ENCODE results near the gene CENPB.
"Not testable (repeated sequence)": the region's sequence is repeated elsewhere in the genome, so short reads cannot be mapped to it uniquely, and the experiment has no call there.

The CENPB gene, protein sequence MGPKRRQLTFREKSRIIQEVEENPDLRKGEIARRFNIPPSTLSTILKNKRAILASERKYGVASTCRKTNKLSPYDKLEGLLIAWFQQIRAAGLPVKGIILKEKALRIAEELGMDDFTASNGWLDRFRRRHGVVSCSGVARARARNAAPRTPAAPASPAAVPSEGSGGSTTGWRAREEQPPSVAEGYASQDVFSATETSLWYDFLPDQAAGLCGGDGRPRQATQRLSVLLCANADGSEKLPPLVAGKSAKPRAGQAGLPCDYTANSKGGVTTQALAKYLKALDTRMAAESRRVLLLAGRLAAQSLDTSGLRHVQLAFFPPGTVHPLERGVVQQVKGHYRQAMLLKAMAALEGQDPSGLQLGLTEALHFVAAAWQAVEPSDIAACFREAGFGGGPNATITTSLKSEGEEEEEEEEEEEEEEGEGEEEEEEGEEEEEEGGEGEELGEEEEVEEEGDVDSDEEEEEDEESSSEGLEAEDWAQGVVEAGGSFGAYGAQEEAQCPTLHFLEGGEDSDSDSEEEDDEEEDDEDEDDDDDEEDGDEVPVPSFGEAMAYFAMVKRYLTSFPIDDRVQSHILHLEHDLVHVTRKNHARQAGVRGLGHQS

DNA sequence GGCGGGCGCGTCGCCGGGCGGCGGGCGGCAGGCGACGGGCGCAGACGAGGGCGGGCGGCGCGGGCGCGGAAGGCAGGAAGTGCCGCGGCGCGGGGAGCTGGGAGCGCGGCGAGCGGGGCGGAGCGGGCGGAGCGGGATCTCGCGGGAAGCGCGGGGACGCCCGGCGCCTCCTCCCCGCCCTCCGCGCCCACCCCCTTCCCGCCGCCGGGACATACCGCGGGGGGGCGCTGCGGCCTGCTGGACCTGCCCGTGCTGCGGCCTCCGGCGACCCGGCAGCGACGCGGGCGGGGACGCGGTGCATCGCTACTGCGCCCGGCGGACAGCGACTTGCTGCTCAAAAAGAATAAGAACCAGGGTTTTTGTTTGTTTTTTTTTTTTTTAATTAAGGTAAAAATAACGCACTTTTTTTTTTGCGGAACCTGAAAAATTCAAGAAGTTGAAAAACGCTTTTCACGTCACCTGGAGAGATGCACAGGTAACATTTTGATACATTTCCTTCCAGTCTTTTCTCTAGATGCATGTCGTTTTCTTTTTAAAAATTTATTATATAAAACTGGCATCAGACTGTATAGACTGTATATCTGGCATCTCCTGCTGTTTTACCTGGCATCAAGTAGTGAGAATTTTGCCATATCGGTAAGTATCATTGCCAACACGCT, at the start of gene CENPB:
TSS of gene CENPB (minus strand) at position 76 of the 659 bp plus-strand sequence. CDS start 257 bp downstream, outside the sequence.
- DNase-seq: peak in 1 of 2 experiments; percentile 25

DNA sequence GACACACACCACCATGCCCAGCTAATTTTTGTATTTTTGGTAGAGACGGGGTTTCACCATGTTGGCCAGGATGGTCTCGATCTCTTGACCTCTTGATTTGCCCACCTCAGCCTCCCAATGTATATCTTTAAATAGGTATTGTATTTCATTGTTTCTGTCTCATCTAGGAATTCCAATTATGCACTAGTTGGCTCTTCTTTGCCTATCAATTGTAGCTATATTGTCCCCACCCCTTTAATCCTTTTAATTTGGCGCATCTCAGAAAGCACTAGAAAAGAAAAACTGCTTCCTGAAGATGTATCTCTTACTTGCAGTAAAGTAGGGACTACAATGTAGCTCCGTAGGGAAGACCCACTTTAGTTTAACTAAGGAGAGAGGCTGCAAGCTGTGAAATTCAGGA, 49.6 kb upstream of the CENPB start:
- no peak for DNase-seq

DNA sequence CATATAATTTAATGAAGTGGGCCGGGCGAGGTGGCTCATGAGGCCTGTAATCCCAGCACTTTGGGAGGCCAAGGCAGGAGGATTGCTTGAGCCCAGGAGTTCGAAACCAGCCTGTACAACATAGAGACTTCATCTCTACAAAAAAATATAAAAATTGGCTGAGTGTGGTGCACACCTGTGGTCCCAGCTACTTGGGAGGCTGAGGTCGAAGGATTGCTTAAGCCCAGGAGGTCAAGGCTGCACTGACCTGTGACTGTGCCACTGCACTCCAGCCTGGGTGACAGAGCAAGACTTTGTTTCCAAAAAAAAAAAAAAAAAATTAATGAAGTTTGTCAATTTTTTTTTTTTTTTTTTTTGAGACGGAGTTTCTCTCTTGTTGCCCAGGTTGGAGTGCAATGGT, 43.4 kb upstream of the CENPB start:
- DNase-seq: not testable (repeated sequence)

DNA sequence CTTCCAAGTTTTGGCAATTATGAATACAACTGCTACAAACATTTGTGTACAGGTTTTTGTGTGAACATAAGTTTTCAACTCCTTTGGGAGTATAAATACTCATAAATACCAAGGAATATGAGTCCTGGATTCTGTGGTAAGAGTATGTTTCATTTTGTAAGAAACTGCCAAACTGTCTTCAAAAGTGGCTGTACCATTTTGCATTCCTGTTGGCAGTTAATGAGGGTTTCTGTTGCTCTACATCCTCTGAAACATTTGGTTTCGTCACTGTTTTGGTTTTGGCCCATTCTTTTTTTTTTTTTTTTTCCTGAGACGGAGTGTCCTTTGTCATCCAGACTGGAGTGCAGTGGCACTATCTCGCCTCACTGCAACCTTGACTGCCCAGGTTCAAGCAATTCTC, 42.3 kb upstream of the CENPB start:
- DNase-seq: no peak

DNA sequence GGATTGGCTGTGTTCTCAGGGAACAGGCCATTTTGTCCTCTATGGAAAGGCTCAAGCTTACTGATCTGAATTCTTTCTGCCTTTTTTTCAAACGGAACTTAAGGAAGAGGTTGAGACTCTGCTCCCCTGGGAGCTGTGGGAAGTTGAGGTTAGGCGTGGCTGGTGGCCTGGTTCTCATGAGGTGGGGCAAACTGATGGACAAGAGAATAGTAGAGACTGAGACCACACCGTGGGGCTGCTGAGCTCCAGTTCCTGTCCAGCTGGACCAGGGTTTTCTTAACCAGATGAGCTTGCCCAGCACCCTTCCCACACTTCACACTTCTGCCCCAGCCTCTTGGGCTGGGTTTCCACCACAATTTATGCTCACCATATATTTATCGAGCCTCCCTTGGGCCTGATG, 39.9 kb upstream of the CENPB start:
- no peak for DNase-seq

DNA sequence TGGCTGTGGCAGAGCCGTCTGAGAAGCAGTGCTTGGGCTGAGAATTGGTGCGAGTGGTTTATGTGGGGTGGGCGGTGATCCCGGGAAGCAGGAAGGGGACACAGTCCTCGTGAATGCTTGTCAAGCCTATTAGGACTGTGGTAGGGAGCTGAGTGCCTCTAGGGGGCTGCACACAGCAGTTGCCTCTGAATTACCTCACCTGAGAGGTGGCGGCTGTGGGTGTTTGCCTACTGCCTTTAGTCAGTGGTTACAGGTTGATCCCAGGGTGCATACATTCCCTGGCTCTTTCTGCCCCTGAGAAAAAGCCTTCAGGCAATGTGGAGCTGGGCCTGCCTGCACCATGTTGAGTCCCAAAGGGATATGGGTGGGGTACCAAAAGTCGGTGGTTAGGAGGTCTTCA, 39.0 kb upstream of the CENPB start:
- DNase-seq: no peak

DNA sequence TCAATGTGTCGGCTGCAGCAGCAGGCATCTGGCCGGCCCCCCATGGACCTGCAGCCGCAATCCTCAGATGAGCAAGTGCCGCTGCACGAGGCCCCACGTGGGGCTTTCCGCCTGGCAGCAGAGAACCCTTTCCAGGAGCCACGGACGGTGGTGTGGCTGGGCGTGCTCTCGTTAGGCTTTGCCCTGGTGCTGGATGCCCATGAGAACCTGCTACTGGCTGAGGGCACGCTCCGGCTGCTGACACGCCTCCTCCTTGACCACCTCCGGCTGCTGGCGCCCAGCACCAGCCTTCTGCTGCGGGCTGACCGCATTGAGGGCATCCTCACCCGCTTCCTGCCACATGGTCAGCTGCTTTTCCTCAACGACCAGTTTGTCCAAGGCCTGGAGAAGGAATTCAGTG, 37.3 kb upstream of the CENPB start:
- no peak for DNase-seq

DNA sequence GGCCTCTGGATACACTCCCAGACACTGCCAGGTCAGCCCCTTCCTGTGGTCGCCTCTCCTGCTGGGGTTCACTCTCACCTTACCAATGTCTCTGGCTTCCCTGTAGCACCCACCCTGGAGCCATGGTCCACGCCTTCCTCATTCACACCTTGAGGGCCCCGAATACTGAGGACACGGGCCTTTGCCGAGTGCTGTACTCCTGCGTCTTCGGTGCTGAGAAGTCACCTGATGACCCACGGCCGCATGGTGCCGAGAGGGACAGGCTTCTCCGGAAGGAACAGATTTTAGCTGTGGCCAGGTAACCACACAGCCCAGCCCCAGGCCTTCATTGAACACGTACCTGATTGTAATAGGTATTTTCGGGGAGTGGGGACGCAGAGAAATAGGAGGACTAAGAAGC, 35.5 kb upstream of the CENPB start:
- no peak for DNase-seq

DNA sequence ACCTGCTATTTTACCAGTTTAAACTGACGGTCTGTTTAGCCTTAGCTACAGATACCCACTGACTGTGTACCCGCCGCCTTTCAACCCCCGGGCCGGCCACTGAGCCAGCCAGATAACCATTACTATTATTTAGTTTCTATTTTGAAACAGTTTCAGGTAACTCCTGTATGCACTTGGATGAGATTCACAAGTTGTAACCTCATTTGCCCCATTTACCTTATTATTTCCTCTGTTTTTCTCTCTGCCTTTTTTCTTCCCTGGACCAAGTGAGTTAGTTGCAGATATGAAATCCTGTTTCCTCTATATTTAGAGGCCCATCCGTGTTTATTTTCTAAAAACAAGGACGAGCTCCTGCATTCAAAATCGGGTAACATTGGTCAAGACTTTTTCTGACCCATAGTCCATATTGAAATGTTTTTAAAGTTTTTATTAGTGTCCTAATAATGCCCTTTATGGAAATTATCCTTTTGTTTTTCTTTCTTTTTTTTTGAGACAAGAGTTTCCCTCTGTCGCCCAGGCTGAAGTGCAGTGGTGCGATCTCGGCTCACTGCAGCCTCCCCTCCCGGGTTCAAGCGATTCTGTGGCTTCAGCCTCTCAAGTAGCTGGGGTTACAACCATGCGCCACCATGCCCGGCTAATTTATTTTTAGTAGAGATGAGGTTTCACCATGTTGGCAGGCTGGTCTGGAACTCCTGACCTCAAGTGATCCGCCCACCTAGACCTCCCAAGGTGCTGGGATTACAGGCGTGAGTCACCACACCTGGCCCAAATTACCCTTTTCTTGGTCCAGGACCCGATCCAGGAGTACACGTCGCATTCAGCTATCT, 34.6 kb upstream of the CENPB start:
- DNase-seq: no peak

DNA sequence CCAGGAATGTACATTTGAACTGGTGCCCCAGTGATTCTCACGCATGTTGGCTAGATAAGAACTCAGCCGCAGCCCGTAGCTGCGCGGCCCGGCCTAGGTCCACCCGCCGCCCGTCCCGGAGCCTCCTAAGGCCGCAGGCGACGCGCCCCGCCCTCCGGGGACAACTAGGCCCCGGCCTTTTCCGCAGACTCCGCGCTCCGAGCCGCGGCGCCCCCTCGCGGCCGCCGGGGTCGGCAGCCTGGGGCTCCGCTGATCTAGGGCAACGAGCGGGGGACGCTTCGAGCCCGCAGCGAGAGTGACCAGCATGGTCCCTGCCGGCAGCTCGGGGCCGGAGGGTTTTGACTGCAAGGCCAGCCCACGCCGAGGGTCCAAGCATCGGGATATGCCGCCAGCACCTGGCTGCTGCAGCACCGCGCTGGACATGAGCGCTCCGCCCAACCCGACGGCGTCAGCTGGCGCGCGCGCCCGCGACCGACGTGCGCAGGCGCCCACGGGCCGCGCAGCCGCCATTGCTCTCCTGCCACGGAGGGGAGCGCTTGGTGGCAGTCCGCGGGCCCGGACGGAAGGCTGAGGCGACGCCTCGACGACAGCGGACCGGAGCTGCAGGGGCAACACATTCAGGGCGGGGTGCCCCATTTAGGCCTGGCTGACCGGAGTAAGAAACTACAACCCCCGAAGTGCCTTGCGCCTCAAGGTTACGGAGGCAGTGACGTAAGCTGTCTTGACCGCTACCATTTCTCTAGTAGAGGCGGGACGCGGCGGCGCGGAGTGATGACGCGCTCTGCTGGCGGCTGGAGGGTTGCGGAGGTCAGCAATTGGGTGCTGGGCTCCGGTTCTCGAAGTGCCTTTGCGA, 33.7 kb upstream of the CENPB start, which contains the start of gene AP5S1:
TSS of gene AP5S1 (plus strand) at position 500 of the 853 bp plus-strand sequence. CDS start 1,571 bp downstream, outside the sequence.
- DNase-seq: peak in 1 of 2 experiments; percentile 86

DNA sequence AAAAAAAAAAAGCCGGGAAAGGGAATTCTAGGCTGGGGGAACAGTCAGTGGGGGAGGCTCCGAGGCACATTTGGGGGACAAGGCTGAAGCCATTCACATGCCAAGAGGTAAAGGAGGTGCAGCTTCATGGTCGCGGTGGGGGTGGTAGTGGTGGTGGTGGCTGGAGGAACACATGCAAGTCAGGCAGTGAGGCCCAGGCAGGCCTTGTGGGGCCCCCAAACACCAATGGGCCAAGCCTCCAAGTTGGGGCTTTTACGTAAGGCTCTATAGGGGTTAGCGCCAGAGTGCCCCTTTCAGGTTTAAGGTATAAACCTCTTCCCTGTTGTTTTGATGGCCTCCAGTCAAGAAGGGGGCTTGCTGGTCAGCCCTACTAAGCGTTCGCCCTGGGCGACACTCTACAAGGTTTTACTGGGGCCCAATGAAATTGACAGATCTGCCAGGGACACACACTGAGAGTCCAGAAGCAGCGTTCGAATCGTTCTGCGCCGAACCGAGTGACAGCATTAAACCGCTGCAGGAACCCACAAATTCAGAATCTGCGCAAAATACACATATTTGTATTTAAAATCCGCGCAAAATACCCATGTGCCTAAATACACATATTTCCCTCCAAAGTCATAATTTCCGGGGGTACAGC, 33.0 kb upstream of the CENPB start:
- no peak for DNase-seq

DNA sequence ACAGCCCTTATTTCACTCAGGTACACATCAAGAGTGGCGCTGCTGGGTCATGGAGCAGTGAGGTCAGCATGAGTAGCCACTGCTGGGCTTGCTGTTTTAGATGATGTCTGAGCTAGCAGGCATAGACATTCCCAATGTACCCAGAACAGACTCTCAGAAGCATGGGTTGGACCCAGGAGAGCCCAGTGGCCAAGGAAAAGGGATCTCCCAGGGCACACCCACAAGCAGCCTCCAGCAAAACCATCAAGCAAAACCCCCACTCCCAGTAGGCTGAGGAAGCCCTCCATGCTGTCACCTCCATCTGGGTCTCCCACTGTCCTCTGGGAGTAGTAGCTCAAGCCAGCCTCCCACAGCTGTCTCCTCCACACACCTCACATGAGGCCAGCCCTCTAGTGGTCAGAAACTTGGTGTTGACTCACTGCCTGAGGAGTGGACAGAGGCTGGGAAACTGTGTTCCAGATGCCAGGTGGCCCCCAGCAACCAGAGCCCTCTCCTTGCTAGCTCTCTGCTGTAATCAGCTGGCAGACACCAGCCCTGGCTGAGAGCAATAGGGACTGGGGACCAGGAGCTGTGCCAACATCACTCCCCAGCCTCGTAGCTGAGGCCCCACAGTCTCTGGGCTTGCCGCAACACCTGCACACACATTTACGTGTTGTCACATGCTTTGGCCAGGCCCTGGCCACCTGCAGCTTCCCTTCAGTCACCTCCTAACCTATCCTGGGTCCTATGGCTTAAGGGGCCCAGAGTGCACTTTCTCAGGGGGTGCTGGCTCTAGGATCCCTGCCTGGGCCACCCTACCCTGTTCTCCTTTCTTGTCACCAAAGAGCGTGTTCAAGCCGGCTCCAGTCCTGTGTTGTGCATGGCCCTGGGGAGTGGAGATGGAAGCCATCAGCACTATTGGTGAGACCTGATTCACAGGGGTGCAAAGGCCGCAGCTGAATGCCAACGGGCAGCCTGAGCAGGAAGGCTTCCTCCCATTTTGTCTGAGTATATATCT, 31.9 kb upstream of the CENPB start:
- DNase-seq: no peak

DNA sequence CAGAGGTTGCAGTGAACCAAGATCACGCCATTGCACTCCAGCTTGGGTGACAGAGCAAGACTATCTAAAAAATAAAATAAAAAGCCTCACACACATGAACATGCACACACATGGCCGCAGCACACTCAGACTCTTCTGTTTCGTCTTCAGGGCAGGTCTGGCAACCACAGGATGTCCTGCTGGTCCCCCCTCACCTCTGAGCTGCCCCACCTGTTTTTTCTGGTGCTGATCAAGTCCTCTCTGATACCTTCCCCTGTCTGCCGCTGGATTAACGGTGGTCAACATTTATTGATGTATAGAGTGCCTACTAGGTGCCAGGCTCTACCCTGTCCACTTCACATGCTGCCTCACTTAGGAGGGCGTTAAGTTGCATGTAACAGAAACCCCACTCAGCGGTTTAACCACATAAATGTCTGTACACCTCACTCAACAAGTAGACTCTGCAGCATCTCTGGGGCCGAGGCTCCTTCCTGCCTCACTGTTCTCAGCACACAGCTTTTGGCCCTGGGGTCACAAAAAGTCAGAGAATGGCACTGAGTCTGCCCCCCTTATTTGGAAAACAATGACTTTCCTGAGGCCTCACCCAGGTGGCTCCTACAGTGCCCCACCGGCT, 29.3 kb upstream of the CENPB start:
- DNase-seq: no peak

DNA sequence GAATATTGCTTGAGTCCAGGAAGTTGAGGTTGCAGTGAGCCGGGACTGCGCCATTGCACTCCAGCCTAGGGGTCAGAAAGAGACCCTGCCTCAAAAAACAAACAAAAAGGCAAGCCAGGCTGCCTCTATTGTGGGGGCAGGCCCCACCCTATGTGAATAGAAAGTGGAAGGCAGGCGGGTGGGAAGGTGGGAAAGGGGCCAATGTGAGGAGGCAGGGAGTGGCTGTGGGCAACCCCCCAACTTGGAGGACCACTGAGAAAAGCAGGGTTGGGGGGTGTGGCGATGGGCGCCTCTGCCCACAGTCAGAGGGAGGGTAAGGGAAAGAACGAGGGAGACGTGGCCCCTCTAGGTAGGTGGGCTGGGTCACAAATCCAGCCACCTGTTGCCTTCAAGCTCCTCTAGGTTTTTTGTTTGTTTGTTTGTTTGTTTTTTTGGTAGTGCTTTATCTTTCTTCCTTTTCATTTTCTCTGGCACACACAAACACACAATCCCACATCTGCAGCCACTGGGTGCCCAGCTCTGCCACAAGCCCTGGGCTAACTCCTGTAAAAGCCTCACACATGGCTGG, 28.5 kb upstream of the CENPB start:
- no peak for DNase-seq

DNA sequence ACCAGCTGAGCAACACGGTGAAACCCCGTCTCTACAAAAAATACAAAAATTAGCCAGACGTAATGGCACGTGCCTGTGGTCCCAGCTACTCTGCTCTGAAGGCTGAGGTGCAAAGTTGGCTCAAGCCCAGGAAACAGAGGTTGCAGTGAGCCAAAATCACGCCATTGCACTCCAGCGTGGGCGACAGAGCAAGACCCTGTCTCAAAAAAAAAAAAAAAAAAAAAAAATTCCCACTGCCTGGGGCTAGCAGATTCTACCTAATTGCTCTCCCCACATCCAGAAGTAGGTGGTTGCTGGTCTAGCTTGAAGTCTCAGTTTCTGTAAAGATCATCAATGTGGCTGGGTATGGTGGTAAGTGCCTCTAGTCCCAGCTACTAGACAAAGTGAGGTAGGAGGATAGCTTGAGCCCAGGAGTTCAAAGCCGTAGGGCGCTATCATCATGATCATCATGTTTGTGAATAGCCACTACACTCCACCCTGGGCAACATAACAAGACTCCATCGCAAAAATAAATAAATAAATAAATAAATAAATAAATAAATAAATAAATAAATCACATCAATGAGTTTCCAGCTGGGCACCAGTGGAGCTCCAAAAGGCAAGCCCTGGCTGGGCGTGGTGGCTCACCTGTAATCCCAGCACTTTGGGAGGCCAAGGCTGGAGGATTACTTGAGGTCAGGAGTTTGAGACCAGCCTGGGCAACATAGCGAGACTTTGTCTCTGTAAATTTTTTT, 27.5 kb upstream of the CENPB start:
- no peak for DNase-seq

DNA sequence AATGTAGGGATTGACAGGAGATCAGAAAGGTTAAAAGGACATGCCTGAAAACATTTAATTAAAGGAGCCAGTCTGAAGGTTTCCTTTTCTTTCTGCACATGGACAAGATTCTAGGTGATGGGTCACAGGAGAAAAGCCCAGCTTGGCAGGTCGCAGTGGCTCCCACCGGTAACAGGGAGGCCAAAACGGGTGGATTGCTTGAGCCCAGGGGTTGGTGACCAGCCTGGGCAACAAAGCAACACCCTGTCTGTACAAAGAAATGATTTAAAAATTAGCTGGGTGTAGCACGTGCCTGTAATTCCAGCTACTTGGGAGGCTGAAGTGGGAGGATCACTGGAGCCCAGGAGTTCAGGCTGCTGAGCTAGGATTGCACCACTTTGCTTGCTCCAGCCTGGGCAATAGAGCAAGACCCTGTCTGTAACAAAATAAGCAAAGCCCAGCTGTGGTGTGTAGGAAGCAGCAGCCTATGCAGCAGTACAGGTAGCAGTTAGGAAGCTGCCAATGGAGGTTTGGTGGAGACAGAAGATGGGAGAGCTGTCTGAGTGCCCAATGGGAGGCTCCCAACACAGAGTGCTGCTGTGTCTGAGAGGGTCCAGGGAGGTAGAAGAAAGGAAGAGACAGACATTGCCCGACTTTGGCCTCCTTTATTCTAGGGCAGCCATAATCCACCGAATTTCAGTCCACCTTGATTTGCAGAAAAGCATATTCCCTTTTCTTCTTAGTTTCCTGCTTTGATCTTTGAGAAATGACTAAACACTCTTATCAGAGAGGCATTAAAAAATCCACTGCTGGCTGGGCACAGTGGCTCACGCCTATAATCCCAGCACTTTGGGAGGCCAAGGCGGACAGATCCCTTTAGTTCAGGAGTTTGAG, 26.7 kb upstream of the CENPB start:
- DNase-seq: no peak

DNA sequence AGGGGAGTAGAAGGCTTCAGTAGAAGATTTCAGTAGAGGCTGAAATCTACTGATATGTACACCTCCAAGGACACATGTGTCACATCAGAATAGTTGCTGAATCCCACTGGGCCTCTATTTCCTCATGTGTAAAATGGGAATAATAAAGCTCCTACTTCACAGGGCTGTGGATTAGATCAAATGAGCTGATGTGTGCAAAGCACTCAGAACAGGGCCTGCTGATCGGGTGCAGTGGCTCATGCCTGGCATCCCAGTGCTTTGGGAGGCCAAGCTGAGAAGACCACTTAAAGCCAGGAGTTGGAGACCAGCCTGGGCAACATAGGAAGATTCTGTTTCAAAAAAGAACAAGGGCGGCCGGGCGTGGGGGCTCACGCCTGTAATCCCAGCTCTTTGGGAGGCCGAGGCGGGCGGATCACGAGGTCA, 25.7 kb upstream of the CENPB start:
- DNase-seq: no peak
